BLaER1 treated with 17β-estradiol and CSF1 and Interleukin-3, amounts not matched to agents 10 nM and 100 nM (cell line): ENCODE measurements around the gene SLC9B1.
"Not testable (repeated sequence)": the region's sequence is repeated elsewhere in the genome, so short reads cannot be mapped to it uniquely, and the experiment has no call there.

ENCODE experiments used
- H3K27ac ChIP-seq, 11 experiments: shearing (Covaris generic); formaldehyde crosslinking; 2 replicates each; pipeline ENCODE4 v1.8.1; 2022
- H3K27me3 ChIP-seq, 11 experiments: shearing (Covaris generic); formaldehyde crosslinking; 2 replicates each; pipeline ENCODE4 v1.8.1; 2022
- H3K36me3 ChIP-seq, 11 experiments: shearing (Covaris generic); formaldehyde crosslinking; 2 replicates each; pipeline ENCODE4 v1.8.1; 2022
- H3K4me1 ChIP-seq, 10 experiments: shearing (Covaris generic); formaldehyde crosslinking; 2 replicates each; pipeline ENCODE4 v1.8.1; 2022
- H3K4me2 ChIP-seq, 11 experiments: shearing (Covaris generic); formaldehyde crosslinking; 2 replicates each; pipeline ENCODE4 v1.8.1; 2022
- H3K4me3 ChIP-seq, 10 experiments: shearing (Covaris generic); formaldehyde crosslinking; 2 replicates each; pipeline ENCODE4 v1.8.1; 2022
- H3K9ac ChIP-seq, 11 experiments: shearing (Covaris generic); formaldehyde crosslinking; 2 replicates each; pipeline ENCODE4 v1.8.1; 2022
- H3K9me3 ChIP-seq, 11 experiments: shearing (Covaris generic); formaldehyde crosslinking; replicated peaks in 1 of 11; 2 replicates each; pipeline ENCODE4 v1.8.1; 2022
- H4K20me1 ChIP-seq, 11 experiments: shearing (Covaris generic); formaldehyde crosslinking; 2 replicates each; pipeline ENCODE4 v1.8.1; 2022
- Cebpa-rat ChIP-seq, 11 experiments: shearing (Covaris generic); IDR thresholded peaks; 2 replicates each; pipeline ENCODE4 v1.8.1; 2022

Gene SLC9B1

GRCh38 chr4:103018391-103019307 lies 856 bp downstream of the SLC9B1 start:
- Histone ChIP-seq H3K9ac (peak overlapping the region; percentile 67 to 90 (median 84)), H4K20me1 (no peaks in the 10 kb centered on the region), H3K9me3 (no peaks in the 10 kb centered on the region), H3K4me2 (peak overlapping the region; percentile 61 to 86 (median 78)), H3K4me3 (peak overlapping the region; percentile 59 to 78 (median 65)), H3K36me3 (peaks cover 0 to 11% (median under 1%) of the 10 kb centered on the region in 11 experiments; a peak in 8 of 22 replicates), H3K27me3 (no peaks in the 10 kb centered on the region), H3K4me1 (peaks cover 14 to 23% (median 18%) of the 10 kb centered on the region in 10 experiments), H3K27ac (peak overlapping the region; percentile 73 to 92 (median 86))
- TF ChIP-seq Cebpa-rat (IDR thresholded peaks at IDR 0.05), result no peak

GRCh38 chr4:103012551-103012950 lies 7.0 kb downstream of the SLC9B1 start:
- TF ChIP-seq Cebpa-rat (IDR thresholded peaks at IDR 0.05), result no peak
- H3K27ac ChIP-seq, result no peak overlapping the region
- H3K9ac ChIP-seq, result no peak overlapping the region
- H4K20me1 ChIP-seq, result no peaks in the 10 kb centered on the region
- H3K27me3 ChIP-seq, result no peaks in the 10 kb centered on the region
- H3K9me3 ChIP-seq, result no peaks in the 10 kb centered on the region
- no peak overlapping the region for H3K4me2 ChIP-seq
- H3K36me3 ChIP-seq, result no peaks in the 10 kb centered on the region
- H3K4me3 ChIP-seq, result no peak overlapping the region
- no peaks in the 10 kb centered on the region for H3K4me1 ChIP-seq

- Histone ChIP-seq H3K36me3 (no peaks in the 10 kb centered on the region), H3K9ac (no peak overlapping the region), H3K4me2 (no peak overlapping the region), H3K4me3 (no peak overlapping the region), H3K27me3 (no peaks in the 10 kb centered on the region), H4K20me1 (no peaks in the 10 kb centered on the region), H3K4me1 (no peaks in the 10 kb centered on the region), H3K9me3 (no peaks in the 10 kb centered on the region), H3K27ac (no peak overlapping the region)
- TF ChIP-seq Cebpa-rat (IDR thresholded peaks at IDR 0.05), result no peak
Measured at GRCh38 chr4:103012060-103012459, 7.4 kb downstream of the SLC9B1 start.

GRCh38 chr4:103011378-103012025 lies 8.0 kb downstream of the SLC9B1 start:
- no peak for TF ChIP-seq Cebpa-rat (IDR thresholded peaks at IDR 0.05)
- Histone ChIP-seq H3K27me3 (no peaks in the 10 kb centered on the region), H3K36me3 (no peaks in the 10 kb centered on the region), H3K9ac (no peak overlapping the region), H3K4me3 (no peak overlapping the region), H3K9me3 (no peaks in the 10 kb centered on the region), H3K4me2 (no peak overlapping the region), H4K20me1 (no peaks in the 10 kb centered on the region), H3K27ac (no peak overlapping the region), H3K4me1 (no peaks in the 10 kb centered on the region)

- H3K27me3 ChIP-seq, result no peaks in the 10 kb centered on the region
- no peaks in the 10 kb centered on the region for H3K4me1 ChIP-seq
- no peaks in the 10 kb centered on the region for H3K9me3 ChIP-seq
- H3K4me3 ChIP-seq, result no peak overlapping the region
- H3K36me3 ChIP-seq, result no peaks in the 10 kb centered on the region
- no peaks in the 10 kb centered on the region for H4K20me1 ChIP-seq
- TF ChIP-seq Cebpa-rat (IDR thresholded peaks at IDR 0.05), result no peak
- H3K9ac ChIP-seq, result no peak overlapping the region
- H3K4me2 ChIP-seq, result no peak overlapping the region
- H3K27ac ChIP-seq, result no peak overlapping the region
Measured at GRCh38 chr4:103010804-103011203, 8.7 kb downstream of the SLC9B1 start.

GRCh38 chr4:103008875-103009729 lies 10.4 kb downstream of the SLC9B1 start:
- H3K4me3 ChIP-seq, result no peak overlapping the region
- no peak for TF ChIP-seq Cebpa-rat (IDR thresholded peaks at IDR 0.05)
- no peaks in the 10 kb centered on the region for H3K9me3 ChIP-seq
- no peak overlapping the region for H3K27ac ChIP-seq
- no peaks in the 10 kb centered on the region for H3K36me3 ChIP-seq
- no peaks in the 10 kb centered on the region for H4K20me1 ChIP-seq
- no peaks in the 10 kb centered on the region for H3K4me1 ChIP-seq
- no peak overlapping the region for H3K9ac ChIP-seq
- no peaks in the 10 kb centered on the region for H3K27me3 ChIP-seq
- H3K4me2 ChIP-seq, result no peak overlapping the region

GRCh38 chr4:103002551-103002950 lies 17.0 kb downstream of the SLC9B1 start:
- Histone ChIP-seq H3K4me1 (no peaks in the 10 kb centered on the region), H3K9me3 (peaks cover 11 to 22% (median 18%) of the 10 kb centered on the region in 11 experiments), H3K27me3 (no peaks in the 10 kb centered on the region), H3K4me3 (no peak overlapping the region), H3K36me3 (peaks cover 0 to 9% (median 0%) of the 10 kb centered on the region in 11 experiments; a peak in 1 of 22 replicates), H3K9ac (no peak overlapping the region), H3K4me2 (no peak overlapping the region), H4K20me1 (no peaks in the 10 kb centered on the region), H3K27ac (no peak overlapping the region)
- TF ChIP-seq Cebpa-rat (IDR thresholded peaks at IDR 0.05), result no peak

- H3K9me3 ChIP-seq, result peaks cover 18 to 25% (median 20%) of the 10 kb centered on the region in 11 experiments
- H3K27ac ChIP-seq, result no peak overlapping the region
- H3K4me2 ChIP-seq, result no peak overlapping the region
- no peak overlapping the region for H3K9ac ChIP-seq
- no peak for TF ChIP-seq Cebpa-rat (IDR thresholded peaks at IDR 0.05)
- no peaks in the 10 kb centered on the region for H4K20me1 ChIP-seq
- no peak overlapping the region for H3K4me3 ChIP-seq
- peaks cover 0 to 11% (median 3%) of the 10 kb centered on the region in 11 experiments; a peak in 6 of 22 replicates for H3K36me3 ChIP-seq
- no peaks in the 10 kb centered on the region for H3K4me1 ChIP-seq
- no peaks in the 10 kb centered on the region for H3K27me3 ChIP-seq
Measured at GRCh38 chr4:102994803-102995202, 24.7 kb downstream of the SLC9B1 start.

- H3K27me3 ChIP-seq, H3K4me1 ChIP-seq, H3K4me2 ChIP-seq, H3K27ac ChIP-seq, H4K20me1 ChIP-seq, H3K9ac ChIP-seq: not testable (repeated sequence)
- Histone ChIP-seq H3K9me3 (peaks cover 18 to 25% (median 20%) of the 10 kb centered on the region in 11 experiments), H3K36me3 (peaks cover 0 to 11% (median 3%) of the 10 kb centered on the region in 11 experiments; a peak in 6 of 22 replicates), H3K4me3 (0 out of 20 replicates have a peak overlapping the region, but pooled peaks of 1 of the 10 experiments have one; percentile 6)
- TF ChIP-seq Cebpa-rat (IDR thresholded peaks at IDR 0.05), result peak in 1 of 11 experiments; percentile 28; a peak in 1 of 22 replicates
Measured at GRCh38 chr4:102993985-102994384, 25.5 kb downstream of the SLC9B1 start.
